Non-pigmented ciliary epithelial cell (primary cell): ENCODE results near the gene KLHL21.
"Not testable (repeated sequence)": the region's sequence is repeated elsewhere in the genome, so short reads cannot be mapped to it uniquely, and the experiment has no call there.

Source experiments
- DNase-seq: peaks from one replicate; pipeline ENCODE4 v3.0.0-alpha.2; 2010; ENCODE audit warnings: low read depth

KLHL21 gene

GRCh38 chr1:6600410-6601048 lies 2.1 kb downstream of the KLHL21 start:
- DNase-seq, result no peak

- not testable (repeated sequence) for DNase-seq
These were observed 2.7 kb downstream of the KLHL21 start for GRCh38 chr1:6599991-6600390.

GRCh38 chr1:6599141-6599975 lies 3.3 kb downstream of the KLHL21 start:
- no peak for DNase-seq

- no peak for DNase-seq
These were observed 4.9 kb downstream of the KLHL21 start for GRCh38 chr1:6597777-6598131.

DNA sequence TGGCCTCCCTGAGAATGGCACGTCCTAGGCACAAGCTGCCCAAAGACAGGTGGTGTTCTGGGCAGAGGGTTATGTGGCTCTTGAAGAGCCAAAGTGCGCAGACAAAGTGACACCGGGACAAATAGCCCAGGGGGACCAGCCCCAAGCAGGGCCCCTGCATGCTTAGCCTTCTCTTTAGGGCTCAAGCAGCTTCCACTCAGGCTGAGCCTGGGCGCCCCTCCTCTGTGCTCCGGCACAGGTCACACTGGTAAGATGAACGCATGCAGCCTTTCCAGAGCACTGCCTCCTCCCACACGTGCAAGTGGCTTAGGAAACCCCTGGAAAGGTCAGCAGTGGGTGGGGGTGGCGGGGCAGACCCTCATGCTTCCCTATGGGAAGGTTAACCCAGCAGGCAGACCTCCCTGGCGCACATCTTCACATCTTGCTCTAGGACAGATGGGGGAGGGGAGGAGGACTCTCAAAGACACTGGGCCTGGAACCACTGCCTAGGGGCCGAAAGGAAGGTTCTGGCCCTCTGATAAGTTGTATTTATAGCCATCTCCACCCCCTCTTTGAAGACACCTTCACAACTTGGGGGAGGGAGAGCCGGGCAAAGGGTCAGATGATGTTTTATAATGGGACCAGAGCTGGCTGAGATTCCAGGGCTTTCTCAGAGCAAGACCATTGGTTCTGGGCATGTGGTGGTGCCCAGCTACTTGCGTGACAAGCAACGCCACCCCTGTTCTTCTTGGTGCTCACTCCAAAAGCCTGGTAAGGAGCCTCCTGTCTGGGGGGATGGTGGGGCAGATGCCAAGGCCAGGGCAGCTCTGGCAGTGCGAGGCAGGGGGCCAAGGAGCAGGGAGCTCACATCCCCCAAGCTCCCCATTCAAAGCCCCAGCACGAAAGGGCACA lies 5.5 kb downstream of the KLHL21 start:
- DNase-seq, result no peak

- no peak for DNase-seq
These were observed 6.3 kb downstream of the KLHL21 start for GRCh38 chr1:6596351-6596750.

DNA sequence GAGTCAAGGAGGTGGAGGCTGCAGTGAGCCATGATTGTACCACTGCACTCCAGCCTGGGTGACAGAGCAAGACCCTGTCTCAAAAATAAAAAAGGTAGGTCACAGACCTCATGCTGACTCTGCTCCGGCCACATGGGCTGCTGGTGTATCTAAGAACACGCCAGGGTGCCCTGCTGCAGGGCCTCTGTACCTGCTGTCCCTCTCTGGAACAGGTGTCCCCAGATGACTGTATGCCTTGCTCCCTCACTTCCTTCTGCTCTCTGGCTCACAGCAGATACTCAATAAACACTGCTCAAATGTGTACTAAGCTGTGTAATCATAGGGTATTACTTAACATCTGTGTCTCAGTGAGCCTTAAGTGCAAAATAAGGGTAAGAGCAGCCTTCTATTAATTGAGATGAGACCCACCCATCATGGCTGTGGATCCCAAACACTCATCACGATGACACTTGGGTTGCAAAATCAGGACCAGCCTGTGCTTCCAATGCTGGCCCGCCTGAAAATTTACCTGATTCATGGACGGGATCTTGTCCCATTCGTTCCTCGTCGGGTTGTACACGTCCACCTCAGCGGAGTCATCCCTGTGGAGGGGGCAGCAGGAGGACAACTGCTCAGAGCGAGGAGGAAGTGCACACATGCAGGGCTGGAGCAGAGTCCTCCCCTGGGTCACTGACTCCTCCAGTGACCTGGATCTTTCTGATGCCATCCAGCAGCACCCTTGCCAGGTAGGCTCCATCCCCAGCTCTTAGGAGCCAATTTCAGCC lies 7.5 kb downstream of the KLHL21 start:
- DNase-seq, result no peak

- DNase-seq, result no peak
These were observed 8.9 kb downstream of the KLHL21 start for GRCh38 chr1:6593810-6594209.

DNA sequence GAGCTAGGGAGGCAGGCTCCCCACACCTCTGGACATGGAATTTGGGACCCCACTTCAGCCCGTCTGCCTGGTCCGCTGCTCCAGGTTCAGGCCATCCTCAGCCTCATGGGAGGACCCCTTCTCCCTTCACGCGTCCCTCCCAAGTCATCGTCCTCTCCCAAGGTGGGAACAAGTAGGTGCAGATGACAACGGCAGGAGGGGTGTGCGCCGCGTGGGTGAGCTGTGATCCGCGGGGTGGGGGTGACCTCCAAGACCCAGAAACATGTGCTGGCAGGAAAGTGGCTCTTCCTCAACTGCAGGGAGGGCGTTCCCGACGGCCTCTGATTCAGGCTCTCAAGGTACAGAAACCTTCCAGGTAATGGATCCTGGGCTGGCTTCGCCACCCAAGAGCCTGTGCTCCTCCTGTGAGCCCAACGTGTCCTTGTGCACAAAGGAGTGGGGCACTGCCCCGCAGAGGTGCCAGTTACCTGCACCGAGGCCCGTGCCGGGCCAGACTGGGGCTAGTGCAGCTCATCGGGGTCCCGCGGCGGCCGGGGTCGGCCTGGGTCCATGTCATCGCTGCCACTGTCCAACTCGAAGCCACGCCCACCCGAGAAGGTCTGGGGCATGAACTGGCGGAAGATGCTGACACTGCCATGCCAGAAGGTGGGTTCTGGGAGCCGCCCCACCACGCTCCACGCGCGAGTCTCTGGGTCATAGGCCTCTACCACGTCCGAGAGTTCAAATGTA lies 9.6 kb downstream of the KLHL21 start:
- DNase-seq, result no peak

GRCh38 chr1:6592441-6592840 lies 10.2 kb downstream of the KLHL21 start:
- DNase-seq, result no peak

DNA sequence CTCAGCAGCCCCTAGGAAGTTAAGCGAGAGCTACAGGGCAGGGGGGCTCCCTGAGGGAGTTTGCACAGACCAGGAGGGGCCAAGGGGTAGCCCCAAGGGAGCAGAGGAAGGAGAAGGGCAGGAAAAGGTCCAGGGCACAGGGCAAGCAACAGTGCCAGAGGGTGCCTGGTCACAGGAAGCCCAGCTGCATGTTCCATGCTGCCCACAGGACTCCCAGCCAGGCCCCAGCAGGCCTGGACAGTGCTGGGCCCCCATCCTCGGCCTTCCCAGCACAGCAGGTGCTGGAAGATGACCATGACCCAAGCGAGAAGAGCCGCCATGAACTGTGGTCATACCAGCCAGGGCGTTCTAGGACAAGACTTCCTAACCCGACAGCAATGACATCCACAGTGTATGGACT lies 11.0 kb downstream of the KLHL21 start:
- DNase-seq, result no peak

DNA sequence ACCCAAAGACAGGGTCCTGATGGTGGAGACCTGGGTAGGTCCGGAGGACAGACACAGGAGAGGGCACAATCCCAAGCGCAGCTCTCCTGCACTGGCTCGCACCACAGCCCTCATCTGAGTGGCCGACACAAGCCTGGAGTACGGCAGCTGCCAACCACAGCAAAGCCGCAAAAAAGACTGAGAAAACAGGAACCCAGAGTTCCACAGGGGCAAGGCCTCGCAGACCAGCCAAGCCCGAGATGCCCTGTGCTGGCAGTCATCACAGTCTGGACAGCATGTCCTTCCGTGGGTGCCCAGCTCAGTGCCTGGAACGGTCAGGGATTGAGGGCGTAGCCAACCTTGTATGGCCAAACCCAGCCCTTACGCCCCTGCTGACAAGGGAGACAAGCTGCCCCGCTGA lies 11.4 kb downstream of the KLHL21 start:
- DNase-seq, result no peak

- DNase-seq, result no peak
These were observed 12.6 kb downstream of the KLHL21 start for GRCh38 chr1:6590046-6590445.

- DNase-seq, result no peak
These were observed 13.7 kb downstream of the KLHL21 start for GRCh38 chr1:6588893-6589520.

DNA sequence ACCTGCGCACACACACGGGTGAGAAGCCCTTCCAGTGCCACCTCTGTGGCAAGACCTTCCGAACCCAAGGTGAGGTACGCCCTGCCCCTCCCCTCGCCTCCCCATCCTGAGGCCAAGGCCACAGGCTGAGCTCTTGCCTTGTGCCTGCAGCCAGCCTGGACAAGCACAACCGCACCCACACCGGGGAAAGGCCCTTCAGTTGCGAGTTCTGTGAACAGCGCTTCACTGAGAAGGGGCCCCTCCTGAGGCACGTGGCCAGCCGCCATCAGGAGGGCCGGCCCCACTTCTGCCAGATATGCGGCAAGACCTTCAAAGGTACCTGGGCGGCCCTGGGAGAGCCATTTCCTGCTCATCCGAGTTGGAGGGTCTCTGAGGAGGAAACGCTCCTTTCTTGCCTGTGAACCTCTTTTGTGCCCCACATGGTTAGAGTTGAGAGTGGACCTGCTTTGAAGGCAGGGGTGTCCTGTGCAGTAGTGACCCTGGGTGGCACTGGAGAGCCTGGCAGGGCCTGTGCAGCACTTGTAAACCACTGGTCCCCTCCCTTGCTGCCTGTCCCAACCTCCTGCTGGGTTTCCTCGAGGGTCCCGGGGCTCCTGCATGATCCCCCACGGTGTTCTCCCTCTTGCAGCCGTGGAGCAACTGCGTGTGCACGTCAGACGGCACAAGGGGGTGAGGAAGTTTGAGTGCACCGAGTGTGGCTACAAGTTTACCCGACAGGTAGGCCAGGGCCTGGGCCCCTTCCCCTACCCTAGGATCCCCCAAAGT lies 14.4 kb downstream of the KLHL21 start:
- no peak for DNase-seq

DNA sequence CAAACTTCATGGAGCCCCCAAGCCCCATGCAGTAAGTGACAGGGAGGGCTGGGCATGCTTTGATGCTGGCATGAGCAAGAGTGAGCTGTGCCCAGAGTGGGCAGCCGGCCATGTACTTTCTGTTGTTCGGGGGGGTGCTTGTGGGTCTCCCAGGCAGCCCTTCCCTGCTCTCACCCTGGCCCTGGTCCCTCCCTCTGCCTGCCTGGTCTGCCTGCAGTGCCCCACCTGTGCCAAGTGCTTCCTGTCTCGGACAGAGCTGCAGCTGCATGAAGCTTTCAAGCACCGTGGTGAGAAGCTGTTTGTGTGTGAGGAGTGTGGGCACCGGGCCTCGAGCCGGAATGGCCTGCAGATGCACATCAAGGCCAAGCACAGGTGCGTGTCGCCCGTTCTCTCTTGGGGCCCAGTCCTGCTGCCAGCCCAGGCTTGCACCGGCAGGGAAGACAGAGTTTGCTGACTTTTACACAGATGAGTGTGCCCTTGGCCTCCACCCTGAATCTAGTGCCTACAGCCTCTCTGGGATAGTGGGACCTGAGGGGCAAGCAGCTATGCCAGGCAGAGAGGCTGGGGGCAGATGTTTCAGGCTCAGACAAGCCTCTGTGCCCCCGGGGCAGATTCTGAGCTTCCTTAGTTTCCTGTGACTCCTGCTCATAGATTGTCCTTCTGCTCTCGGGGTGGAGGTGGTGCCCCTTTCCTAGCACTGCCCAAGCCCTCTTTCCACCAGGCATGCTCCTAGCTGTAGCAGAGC lies 15.2 kb downstream of the KLHL21 start:
- DNase-seq, result no peak

DNA sequence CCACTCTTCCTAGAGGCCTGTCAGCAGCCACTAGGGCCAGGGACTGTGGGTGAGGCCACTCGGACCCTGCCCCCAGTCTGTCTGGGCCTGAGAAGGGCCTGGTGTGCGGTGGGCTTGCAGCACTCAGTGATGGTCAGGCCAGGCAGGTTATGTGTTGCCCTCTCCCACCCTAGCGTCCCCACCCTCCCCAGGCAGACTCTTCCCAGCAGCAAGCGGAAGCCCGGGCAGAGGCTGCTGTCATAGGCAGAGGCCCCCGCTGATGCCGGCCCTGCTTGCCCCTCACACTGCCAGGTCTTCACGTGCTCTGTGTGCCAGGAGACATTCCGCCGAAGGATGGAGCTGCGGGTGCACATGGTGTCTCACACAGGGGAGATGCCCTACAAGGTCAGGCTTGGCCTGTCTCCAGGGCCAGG lies 16.3 kb downstream of the KLHL21 start:
- no peak for DNase-seq

- DNase-seq, result no peak
These were observed 16.8 kb downstream of the KLHL21 start for GRCh38 chr1:6585841-6586240.

DNA sequence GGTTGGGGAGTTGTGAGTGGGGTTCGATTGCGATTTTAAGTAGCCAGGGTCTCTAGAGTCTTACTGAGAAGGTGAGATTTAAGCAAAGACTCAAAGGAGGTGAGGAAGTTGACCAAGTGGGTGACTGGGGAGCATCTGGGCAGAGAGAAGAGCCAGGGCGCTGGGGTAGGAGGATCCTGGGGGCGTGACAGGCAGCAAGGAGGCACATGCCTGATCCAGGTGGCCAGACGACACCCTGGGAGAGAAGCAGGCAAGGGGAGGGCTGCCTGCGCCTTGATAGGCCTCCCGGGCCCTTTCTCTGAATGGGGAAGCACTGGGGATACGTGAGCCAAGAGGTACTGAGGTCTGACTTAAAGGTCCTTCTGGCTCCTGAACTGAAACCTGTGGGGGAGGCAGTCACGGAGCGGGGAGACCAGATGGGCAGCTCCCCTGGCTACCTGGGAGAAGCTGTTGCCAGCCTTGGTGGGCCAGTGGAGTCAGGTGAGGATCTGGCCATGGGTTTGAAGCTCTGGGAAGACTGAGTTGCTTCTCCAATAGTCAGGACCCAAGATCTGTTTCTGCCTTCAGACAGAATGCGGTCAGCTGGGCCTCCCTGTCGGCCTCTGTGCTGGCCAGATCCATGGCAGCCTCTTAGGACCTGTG lies 17.5 kb downstream of the KLHL21 start:
- no peak for DNase-seq
